ENCODE measurements around the gene COMT.
"Not testable (repeated sequence)": the region's sequence is repeated elsewhere in the genome, so short reads cannot be mapped to it uniquely, and the experiment has no call there.

GRCh38 chr22:19935123-19935718 is 6.4 kb upstream of the COMT start:
- TF ChIP-seq CTCF (IDR thresholded peaks at IDR 0.05; ENCODE audit: low read depth, low read length, missing input control); YY1 (IDR thresholded peaks at IDR 0.05); RAD21 (IDR thresholded peaks at IDR 0.05); SP1 (IDR thresholded peaks at IDR 0.05); MAX (IDR thresholded peaks at IDR 0.05); REST (IDR thresholded peaks at IDR 0.05); FOXA1 (IDR thresholded peaks at IDR 0.05); FOXA2 (IDR thresholded peaks at IDR 0.05); JUND (IDR thresholded peaks at IDR 0.05); EGR1 (IDR thresholded peaks at IDR 0.05; ENCODE audit: low read depth in 2 of 2); GABPA (IDR thresholded peaks at IDR 0.05 in 1 of 2, conservative IDR thresholded peaks at IDR 0.05 in 1 of 2); TAF1 (conservative IDR thresholded peaks at IDR 0.05); ATF3 (IDR thresholded peaks at IDR 0.05): not testable (repeated sequence)

All from liver (tissue), 3 donors.